SK-N-SH treated with all-trans-retinoic acid at 6 μM for 48 hours (cell line): Measurements from ENCODE around the gene C22orf31.
"Not testable (repeated sequence)": the region's sequence is repeated elsewhere in the genome, so short reads cannot be mapped to it uniquely, and the experiment has no call there.

ENCODE experiments used
- ATAC-seq: fragments of 200-7000 bp; cut with Tn5 transposase; 3 replicates; pipeline ENCODE4 v1.9.1; 2020; ENCODE audit warnings: mild to moderate bottlenecking, moderate library complexity
- ARNTL ChIP-seq: fragments of 450-650 bp; formaldehyde crosslinking; IDR thresholded peaks from 2 replicates; pipeline ENCODE4 v1.5.0; 2020; ENCODE audit warnings: low read depth, mild to moderate bottlenecking, moderate library complexity, borderline replicate concordance
- BACH2 ChIP-seq: fragments of 250-450 bp; sonication (Bioruptor Pico); IDR thresholded peaks from 2 replicates; pipeline ENCODE4 v1.9.0; 2021; ENCODE audit warnings: mild to moderate bottlenecking, borderline replicate concordance
- ESRRG ChIP-seq: fragments of 250-450 bp; sonication (Bioruptor Pico); IDR thresholded peaks from 2 replicates; pipeline ENCODE4 v1.6.1; 2021; ENCODE audit warnings: mild to moderate bottlenecking
- GLIS3 ChIP-seq: fragments of 250-450 bp; sonication (Bioruptor Pico); IDR thresholded peaks from 2 replicates; pipeline ENCODE4 v1.5.0; 2020; ENCODE audit warnings: mild to moderate bottlenecking, moderate library complexity
- ISL1 ChIP-seq: fragments of 250-450 bp; sonication (Bioruptor Pico); IDR thresholded peaks from 2 replicates; pipeline ENCODE4 v2.1.2; 2022; ENCODE audit warnings: mild to moderate bottlenecking, moderate library complexity
- OSR1 ChIP-seq: fragments of 250-450 bp; sonication (Bioruptor Pico); IDR thresholded peaks from 2 replicates; pipeline ENCODE4 v1.8.0; 2022; ENCODE audit warnings: moderate library complexity, mild to moderate bottlenecking, inconsistent platforms
- PPARA ChIP-seq: fragments of 250-450 bp; sonication (Bioruptor Pico); IDR thresholded peaks from 2 replicates; pipeline ENCODE4 v1.5.0; 2020; ENCODE audit warnings: mild to moderate bottlenecking, borderline replicate concordance
- RARB ChIP-seq: fragments of 250-450 bp; sonication (Bioruptor Pico); IDR thresholded peaks from 2 replicates; pipeline ENCODE4 v1.8.0; 2021; ENCODE audit warnings: mild to moderate bottlenecking, moderate library complexity
- TCF4 ChIP-seq: fragments of 250-450 bp; sonication (Bioruptor Pico); IDR thresholded peaks from 2 replicates; pipeline ENCODE4 v1.8.0; 2021; ENCODE audit warnings: mild to moderate bottlenecking, moderate library complexity, borderline replicate concordance
- TOX ChIP-seq: fragments of 250-450 bp; sonication (Bioruptor Pico); IDR thresholded peaks from 2 replicates; pipeline ENCODE4 v1.8.0; 2021; ENCODE audit warnings: mild to moderate bottlenecking, moderate library complexity, borderline replicate concordance
- ZC3H10 ChIP-seq: fragments of 250-450 bp; sonication (Bioruptor Pico); IDR thresholded peaks from 2 replicates; pipeline ENCODE4 v1.5.1; 2021; ENCODE audit warnings: mild to moderate bottlenecking, moderate library complexity
- ZFP3 ChIP-seq: fragments of 250-450 bp; sonication (Bioruptor Pico); IDR thresholded peaks from 2 replicates; pipeline ENCODE4 v1.5.0; 2020; ENCODE audit warnings: mild to moderate bottlenecking, moderate library complexity
- ZFP30 ChIP-seq: fragments of 450-650 bp; formaldehyde crosslinking; IDR thresholded peaks from 2 replicates; pipeline ENCODE4 v1.5.0; 2022; ENCODE audit warnings: mild to moderate bottlenecking, moderate library complexity
- ZNF565 ChIP-seq: fragments of 450-650 bp; formaldehyde crosslinking; conservative IDR thresholded peaks from 2 replicates; pipeline ENCODE4 v1.5.0; 2020; ENCODE audit warnings: low read depth, mild to moderate bottlenecking, moderate library complexity
- ZNF70 ChIP-seq: fragments of 450-650 bp; formaldehyde crosslinking; IDR thresholded peaks from 2 replicates; pipeline ENCODE4 v1.5.0; 2020; ENCODE audit warnings: mild to moderate bottlenecking, moderate library complexity
- ZNF8 ChIP-seq: fragments of 450-650 bp; formaldehyde crosslinking; IDR thresholded peaks from 2 replicates; pipeline ENCODE4 v1.5.0; 2020; ENCODE audit warnings: mild to moderate bottlenecking, moderate library complexity
- TF ChIP-seq, protein P1 (sequence below): fragments of 250-450 bp; sonication (Bioruptor Pico); IDR thresholded peaks from 2 replicates; pipeline ENCODE4 v1.5.1; 2020; ENCODE audit warnings: low read depth, mild to moderate bottlenecking, moderate library complexity
- TF ChIP-seq, protein P2 (sequence below): fragments of 250-450 bp; sonication (Bioruptor Pico); IDR thresholded peaks from 2 replicates; pipeline ENCODE4 v1.8.0; 2020; ENCODE audit warnings: mild to moderate bottlenecking, moderate library complexity, borderline replicate concordance
- TF ChIP-seq, protein P3 (sequence below): fragments of 250-450 bp; sonication (Bioruptor Pico); IDR thresholded peaks from 2 replicates; pipeline ENCODE4 v1.5.1; 2021; ENCODE audit warnings: mild to moderate bottlenecking, moderate library complexity
- TF ChIP-seq, protein P4 (sequence below): fragments of 250-450 bp; sonication (Bioruptor Pico); IDR thresholded peaks from 2 replicates; pipeline ENCODE4 v1.8.0; 2021; ENCODE audit warnings: low read depth, mild to moderate bottlenecking, moderate library complexity, borderline replicate concordance

Gene C22orf31

DNA sequence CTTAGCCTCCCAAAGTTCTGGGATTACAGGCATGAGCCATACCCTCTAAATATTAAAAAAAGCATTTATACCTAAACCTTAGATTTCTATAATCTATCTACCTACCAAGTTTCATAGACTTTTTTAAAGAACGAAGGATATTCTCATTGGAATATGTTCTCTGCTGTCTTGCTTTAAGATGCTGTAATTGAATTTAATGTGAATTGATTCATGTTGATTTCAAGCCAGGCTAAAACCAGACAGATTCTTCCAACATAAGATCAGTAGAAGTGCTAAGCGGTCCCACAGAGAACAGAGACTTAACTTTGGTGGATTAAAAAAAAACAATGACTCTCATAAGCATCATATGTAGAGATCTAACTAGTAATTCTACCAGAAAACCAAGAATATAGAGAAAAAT lies 25.4 kb upstream of the C22orf31 start:
- TF ChIP-seq PPARA (no peak), ZNF565 (no peak), OSR1 (CRISPR knock-in tag) (no peak), BACH2 (CRISPR knock-in tag) (no peak), ZNF8 (CRISPR knock-in tag) (no peak), TCF4 (no peak), GLIS3 (CRISPR knock-in tag) (no peak), ISL1 (CRISPR knock-in tag) (no peak), ZFP3 (CRISPR knock-in tag) (no peak), ZC3H10 (no peak), ZFP30 (CRISPR knock-in tag) (no peak), TOX (CRISPR knock-in tag) (no peak), RARB (CRISPR knock-in tag) (no peak), ZNF70 (CRISPR knock-in tag) (no peak)
- TF ChIP-seq, protein P1, sequence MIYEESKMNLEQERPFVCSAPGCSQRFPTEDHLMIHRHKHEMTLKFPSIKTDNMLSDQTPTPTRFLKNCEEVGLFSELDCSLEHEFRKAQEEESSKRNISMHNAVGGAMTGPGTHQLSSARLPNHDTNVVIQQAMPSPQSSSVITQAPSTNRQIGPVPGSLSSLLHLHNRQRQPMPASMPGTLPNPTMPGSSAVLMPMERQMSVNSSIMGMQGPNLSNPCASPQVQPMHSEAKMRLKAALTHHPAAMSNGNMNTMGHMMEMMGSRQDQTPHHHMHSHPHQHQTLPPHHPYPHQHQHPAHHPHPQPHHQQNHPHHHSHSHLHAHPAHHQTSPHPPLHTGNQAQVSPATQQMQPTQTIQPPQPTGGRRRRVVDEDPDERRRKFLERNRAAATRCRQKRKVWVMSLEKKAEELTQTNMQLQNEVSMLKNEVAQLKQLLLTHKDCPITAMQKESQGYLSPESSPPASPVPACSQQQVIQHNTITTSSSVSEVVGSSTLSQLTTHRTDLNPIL, result no peak
- TF ChIP-seq, protein P2, sequence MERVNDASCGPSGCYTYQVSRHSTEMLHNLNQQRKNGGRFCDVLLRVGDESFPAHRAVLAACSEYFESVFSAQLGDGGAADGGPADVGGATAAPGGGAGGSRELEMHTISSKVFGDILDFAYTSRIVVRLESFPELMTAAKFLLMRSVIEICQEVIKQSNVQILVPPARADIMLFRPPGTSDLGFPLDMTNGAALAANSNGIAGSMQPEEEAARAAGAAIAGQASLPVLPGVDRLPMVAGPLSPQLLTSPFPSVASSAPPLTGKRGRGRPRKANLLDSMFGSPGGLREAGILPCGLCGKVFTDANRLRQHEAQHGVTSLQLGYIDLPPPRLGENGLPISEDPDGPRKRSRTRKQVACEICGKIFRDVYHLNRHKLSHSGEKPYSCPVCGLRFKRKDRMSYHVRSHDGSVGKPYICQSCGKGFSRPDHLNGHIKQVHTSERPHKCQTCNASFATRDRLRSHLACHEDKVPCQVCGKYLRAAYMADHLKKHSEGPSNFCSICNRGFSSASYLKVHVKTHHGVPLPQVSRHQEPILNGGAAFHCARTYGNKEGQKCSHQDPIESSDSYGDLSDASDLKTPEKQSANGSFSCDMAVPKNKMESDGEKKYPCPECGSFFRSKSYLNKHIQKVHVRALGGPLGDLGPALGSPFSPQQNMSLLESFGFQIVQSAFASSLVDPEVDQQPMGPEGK (CRISPR knock-in tag), result no peak
- TF ChIP-seq, protein P3, sequence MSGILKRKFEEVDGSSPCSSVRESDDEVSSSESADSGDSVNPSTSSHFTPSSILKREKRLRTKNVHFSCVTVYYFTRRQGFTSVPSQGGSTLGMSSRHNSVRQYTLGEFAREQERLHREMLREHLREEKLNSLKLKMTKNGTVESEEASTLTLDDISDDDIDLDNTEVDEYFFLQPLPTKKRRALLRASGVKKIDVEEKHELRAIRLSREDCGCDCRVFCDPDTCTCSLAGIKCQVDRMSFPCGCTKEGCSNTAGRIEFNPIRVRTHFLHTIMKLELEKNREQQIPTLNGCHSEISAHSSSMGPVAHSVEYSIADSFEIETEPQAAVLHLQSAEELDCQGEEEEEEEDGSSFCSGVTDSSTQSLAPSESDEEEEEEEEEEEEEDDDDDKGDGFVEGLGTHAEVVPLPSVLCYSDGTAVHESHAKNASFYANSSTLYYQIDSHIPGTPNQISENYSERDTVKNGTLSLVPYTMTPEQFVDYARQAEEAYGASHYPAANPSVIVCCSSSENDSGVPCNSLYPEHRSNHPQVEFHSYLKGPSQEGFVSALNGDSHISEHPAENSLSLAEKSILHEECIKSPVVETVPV (CRISPR knock-in tag), result no peak
- TF ChIP-seq, protein P4, sequence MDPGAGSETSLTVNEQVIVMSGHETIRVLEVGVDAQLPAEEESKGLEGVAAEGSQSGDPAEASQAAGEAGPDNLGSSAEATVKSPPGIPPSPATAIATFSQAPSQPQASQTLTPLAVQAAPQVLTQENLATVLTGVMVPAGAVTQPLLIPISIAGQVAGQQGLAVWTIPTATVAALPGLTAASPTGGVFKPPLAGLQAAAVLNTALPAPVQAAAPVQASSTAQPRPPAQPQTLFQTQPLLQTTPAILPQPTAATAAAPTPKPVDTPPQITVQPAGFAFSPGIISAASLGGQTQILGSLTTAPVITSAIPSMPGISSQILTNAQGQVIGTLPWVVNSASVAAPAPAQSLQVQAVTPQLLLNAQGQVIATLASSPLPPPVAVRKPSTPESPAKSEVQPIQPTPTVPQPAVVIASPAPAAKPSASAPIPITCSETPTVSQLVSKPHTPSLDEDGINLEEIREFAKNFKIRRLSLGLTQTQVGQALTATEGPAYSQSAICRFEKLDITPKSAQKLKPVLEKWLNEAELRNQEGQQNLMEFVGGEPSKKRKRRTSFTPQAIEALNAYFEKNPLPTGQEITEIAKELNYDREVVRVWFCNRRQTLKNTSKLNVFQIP (CRISPR knock-in tag), result no peak
- ATAC-seq, result no peak

DNA sequence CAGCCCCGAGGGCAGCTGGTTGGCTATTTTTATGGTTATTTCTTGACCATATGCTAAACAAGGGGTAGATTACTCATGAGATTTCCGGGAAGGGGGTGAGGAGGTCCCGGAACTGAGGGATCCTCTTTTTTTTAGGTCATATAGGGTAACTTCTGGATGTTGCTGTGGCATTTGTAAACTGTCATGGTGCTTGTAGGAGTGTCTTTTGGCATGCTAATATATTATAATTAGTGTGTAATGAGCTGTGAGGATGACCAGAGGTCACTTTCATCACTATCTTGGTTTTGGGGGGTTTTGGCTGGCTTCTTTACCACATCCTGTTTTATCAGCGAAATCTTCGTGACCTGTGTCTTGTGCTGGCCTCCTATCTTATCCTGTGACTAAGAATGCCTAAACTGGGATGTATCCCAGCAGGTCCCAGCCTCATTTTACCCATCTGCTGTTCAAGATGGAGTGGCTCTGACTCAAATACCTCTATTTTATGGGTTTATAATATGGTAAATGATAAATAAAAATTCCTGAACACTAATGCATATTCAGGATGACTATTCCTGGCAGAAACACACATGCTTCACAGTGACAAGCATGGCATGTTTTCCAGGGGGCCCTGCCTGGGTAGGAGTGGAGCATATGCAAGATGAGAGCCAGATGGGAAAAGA lies 22.4 kb upstream of the C22orf31 start:
- no peak for ATAC-seq
- no peak for TF ChIP-seq GLIS3 (CRISPR knock-in tag)
- 0 out of 2 replicates have a peak, but pooled peaks have one; percentile 16 for TF ChIP-seq ZFP3 (CRISPR knock-in tag)

DNA sequence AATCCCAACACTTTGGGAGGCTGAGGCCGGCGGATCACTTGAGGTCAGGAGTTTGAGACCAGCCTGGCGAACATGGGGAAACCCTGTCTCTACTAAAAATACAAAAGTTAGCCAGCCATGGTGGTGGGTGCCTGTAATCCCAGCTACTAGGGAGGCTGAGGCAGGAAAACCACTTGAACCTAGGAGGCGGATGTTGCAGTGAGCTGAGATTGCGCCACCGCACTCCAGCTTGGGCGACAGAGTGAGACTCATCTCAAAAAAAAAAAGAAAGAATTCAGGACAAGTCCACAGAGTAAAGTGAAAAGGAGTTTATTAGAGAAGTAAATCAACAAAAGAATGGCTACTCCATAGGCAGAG lies 21.9 kb upstream of the C22orf31 start:
- not testable (repeated sequence) for ATAC-seq

DNA sequence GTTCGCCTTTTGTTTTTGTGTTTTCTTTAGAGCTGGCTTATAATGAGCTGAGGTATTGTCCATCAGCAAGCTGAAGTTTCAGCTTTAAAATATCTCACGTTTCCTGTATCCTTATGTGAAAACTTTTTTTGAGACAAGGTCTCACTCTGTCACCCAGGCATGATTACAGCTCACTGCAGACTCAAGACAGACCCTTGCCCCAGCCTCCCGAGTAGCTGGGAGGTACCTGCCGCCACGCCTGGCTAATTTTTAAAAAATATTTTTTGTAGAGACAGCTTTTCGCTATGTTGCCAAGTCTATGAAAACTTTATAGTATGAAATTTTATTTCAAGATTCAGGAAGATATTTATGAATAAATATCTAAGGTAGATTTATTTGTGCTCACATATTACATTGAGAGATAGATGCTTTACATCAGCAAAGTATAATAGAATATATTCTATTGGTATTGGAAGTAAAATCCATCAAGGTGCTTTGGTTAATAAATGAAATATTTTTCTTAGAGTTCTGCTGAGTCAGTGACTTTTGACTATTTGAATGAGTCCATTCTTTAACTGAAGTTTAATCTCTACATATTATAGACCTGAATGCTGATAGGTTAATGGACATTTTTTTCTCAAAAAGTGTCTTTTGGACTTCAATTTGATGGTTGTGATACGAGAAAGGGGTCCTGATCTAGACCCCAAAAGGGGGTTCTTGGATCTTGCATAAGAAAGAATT lies 21.4 kb upstream of the C22orf31 start:
- ATAC-seq, result no peak
- TF ChIP-seq, protein P3 (CRISPR knock-in tag), result no peak
- TF ChIP-seq ESRRG (CRISPR knock-in tag), result no peak
- TF ChIP-seq ZNF8 (CRISPR knock-in tag), result no peak
- TF ChIP-seq ZNF565, result no peak
- TF ChIP-seq ZFP30 (CRISPR knock-in tag), result no peak
- TF ChIP-seq RARB (CRISPR knock-in tag), result no peak
- no peak for TF ChIP-seq ARNTL
- TF ChIP-seq BACH2 (CRISPR knock-in tag), result no peak
- TF ChIP-seq ISL1 (CRISPR knock-in tag), result no peak
- no peak for TF ChIP-seq OSR1 (CRISPR knock-in tag)
